WI38 (cell line): ENCODE results near the gene INO80C.

Source experiments
- H3K4me3 ChIP-seq: 2 replicates; pipeline ENCODE4 v1.5.1; 2011; ENCODE audit warnings: low read depth, mild to moderate bottlenecking, control low read depth, low read length
- TF ChIP-seq, protein P1 (sequence below): IDR thresholded peaks from 2 replicates; pipeline ENCODE4 v1.5.1; 2012; ENCODE audit warnings: low read depth, mild to moderate bottlenecking, control low read depth, low read length

INO80C gene

DNA sequence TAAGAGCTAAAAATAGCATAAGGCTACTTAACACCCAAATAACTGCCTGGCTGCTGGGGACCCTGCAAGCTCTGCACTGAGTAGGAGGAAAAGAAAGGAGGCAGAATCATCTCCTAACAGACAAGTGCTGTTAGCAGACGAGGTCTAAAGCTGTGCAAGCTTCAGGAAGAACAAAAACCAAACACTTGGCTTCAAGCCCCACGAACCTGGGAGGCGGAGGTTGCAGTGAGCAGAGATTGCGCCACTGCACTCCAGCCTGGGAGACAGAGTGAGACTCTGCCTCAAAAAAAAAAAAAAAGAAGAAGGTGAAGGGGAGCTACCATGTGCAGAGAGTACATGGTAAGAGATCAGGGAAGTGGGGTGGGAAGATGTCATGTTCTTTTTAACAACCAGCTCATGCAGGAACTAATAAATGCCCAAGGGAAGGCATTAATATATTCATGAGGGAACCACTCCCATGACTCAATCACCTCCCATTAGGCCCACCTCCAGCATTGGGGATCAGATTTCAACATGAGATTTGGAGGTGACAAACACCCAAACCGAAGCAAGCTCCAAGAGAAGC lies 28.8 kb upstream of the INO80C start:
- TF ChIP-seq, protein P1, sequence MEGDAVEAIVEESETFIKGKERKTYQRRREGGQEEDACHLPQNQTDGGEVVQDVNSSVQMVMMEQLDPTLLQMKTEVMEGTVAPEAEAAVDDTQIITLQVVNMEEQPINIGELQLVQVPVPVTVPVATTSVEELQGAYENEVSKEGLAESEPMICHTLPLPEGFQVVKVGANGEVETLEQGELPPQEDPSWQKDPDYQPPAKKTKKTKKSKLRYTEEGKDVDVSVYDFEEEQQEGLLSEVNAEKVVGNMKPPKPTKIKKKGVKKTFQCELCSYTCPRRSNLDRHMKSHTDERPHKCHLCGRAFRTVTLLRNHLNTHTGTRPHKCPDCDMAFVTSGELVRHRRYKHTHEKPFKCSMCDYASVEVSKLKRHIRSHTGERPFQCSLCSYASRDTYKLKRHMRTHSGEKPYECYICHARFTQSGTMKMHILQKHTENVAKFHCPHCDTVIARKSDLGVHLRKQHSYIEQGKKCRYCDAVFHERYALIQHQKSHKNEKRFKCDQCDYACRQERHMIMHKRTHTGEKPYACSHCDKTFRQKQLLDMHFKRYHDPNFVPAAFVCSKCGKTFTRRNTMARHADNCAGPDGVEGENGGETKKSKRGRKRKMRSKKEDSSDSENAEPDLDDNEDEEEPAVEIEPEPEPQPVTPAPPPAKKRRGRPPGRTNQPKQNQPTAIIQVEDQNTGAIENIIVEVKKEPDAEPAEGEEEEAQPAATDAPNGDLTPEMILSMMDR: no peak
- no peak overlapping the region for H3K4me3 ChIP-seq

DNA sequence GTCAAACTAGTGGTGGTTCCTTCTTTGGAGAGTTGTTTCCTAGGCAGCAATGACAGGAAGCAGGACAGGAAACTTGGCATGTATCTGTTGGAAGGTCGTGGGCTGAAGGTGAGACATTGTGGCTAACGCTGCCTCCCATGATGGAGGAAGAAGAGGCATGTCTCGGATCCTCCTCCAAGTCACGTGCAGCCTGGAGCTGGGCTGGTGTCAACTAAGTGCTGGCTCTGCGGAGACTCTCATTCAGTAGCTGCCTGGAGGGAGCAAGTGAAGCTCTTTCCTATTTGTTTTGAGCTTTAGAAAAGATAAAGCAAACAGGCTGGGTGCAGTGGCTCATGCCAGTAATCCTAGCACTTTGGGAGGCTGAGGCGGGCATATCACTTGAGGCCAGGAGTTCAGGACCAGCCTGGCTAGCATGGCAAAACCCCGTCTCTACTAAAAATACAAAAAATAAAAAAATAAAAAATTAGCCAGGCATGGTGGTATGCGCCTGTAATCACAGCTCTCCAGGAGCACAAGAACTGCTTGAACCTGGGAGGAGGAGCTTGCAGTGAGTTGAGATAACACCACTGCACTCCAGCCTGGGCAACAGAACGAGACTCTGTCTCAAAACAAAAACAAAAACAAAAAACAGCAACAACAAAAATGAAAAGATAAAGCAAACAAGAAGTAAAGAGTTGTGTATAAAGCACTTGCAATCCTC lies 28.2 kb upstream of the INO80C start:
- TF ChIP-seq, protein P1: no peak
- H3K4me3 ChIP-seq: no peak overlapping the region

DNA sequence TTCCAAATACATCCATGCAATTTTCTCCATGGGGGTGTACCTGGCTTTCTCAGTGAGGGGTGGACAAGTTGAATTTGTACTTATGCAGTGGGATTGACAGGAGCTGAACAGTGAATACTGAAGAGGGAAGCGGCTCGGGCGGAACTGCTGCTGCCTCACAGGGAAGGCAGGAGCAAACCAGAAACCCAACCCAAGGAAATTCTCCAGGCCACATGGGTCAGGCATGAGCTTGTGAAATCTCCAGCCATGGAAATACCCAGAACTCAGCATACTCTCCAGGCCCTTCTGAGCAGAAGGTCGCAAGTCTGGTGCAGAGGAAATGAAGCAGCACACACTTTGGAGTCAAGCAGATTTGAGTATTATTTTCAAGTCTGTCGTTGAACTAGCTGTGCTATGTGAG lies 26.5 kb upstream of the INO80C start:
- H3K4me3 ChIP-seq: no peak overlapping the region
- TF ChIP-seq, protein P1: no peak

DNA sequence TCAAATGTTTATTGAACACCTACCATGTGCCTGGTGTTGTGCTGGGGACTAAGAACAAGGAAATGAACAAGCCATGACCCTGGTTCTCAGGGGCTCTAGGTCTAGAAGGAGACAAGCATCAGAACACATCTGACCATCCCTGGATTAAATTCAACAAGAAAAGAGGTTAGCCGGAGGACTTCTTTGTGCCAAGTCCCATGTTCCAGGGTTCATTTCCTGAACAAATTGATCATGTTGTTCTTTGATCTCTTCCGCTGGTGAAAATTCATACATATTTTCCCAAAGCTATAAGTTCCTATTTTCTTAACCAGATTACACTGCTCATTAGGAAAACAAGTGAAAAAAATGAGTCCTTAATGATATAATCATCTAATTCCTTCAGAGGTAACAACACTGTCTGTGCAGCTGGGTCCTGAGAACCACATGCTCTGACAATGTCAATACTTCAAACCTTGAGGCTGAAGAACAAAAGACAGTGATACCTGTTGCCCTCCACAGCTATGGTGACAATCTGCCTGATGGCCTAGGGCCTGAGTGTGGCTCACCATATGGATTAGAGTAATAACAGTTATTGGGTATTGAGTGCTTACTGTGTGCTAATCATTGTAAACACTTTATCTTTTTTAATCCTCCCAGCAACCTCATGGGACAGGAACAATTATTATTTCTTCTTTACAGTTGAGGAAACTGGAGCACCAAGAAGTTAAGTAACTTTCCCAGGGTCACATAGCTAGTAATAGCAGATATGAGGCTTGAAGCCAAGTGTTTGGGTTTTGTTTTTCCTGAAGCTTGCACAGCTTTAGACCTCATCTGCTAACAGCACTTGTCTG lies 24.6 kb upstream of the INO80C start:
- TF ChIP-seq, protein P1: no peak
- H3K4me3 ChIP-seq: no peak overlapping the region

DNA sequence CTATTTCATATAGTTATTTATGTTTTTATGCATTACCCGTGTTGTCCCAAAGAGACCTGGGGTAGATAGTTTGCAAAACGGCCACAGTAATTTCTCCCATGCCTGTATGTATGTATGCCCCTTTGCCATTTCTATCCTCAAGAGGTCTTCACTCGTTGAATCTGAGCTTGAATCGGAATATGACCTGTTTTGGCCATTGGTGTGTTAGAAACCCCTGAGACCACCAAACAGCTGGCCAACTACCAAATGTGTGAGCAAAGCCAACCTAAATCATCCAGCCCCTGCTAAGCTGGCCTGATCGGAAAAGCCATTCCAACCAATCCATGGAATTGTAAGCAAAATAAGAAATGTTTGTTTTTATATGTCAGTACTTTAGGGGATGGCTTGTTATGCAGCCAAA lies 23.4 kb upstream of the INO80C start:
- TF ChIP-seq, protein P1: no peak
- H3K4me3 ChIP-seq: no peak overlapping the region

DNA sequence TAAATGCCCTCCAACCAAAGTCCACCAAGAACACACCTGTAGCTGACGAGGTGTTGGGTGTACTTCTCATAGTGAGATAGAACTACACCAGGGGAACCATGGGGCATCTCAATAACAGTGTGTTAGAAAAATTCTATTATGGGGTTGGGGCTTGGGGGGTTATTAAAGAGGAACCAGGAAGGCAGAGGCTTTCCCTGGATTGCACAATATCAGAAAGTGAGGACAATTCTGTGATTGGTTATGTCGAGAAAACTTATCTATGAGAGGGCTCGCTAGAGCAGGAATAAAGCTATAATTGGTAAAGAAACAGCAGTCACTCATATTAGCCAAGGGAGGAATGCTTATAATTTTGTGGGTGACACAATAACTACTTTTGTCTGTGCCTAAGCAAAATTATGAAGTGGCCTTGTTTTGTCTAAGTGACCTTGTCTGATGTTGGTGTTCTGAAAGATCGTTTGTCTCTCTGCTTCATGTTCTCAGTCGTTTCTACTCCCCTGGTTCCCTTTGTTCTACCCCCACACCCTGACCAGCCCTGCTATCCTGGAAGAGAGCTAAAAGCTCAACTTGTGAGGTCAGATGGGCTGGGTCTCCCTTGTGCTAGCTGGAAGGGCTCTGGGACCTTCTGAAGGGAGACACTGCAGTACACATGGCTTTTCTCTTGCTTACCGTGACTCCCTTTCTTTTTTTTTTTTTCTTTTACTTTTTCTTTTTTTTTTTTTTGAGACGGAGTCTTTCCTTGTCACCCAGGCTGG lies 21.6 kb upstream of the INO80C start:
- no peak overlapping the region for H3K4me3 ChIP-seq
- TF ChIP-seq, protein P1: no peak

DNA sequence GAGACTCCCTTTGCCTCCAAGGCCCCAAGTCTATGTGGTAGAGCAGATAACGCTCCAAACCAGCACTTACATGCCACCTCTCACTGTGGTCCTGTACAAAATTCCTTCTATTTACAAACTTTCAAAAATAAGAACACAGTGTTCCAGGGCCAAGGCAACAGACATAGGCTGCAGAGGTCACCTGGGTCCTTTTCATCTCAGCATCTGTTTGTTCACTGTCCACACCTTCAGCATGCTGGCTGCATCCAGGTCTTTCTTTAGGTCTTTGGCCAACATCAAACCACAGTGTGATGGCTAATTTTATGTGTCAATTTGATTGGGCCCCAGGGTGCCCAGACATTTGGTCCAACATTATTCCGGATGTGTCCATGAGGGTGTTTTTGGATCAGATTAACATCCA lies 20.0 kb upstream of the INO80C start:
- no peak overlapping the region for H3K4me3 ChIP-seq
- TF ChIP-seq, protein P1: no peak
